Panc1 (cell line): ENCODE data around the gene MYO1F. TPM values are rescaled to one million over a fixed set of nuclear protein-coding genes. Genes with fewer than 3 reads are reported as not detected.

Experiments
- ATAC-seq: fragments of 200-7000 bp; cut with Tn5 transposase; 2 replicates; pipeline ENCODE4 v1.9.1; 2020; ENCODE audit warnings: mild to moderate bottlenecking, moderate library complexity
- BruUV-seq: library from RNA; stranded (reverse); fragments of 400-500 nt; replicated peaks from 2 replicates; lab custom pipeline; 2021; lab: Mats Ljungman, UMichigan
- CTCF ChIA-PET: fragments of 300-600 bp; sonication (Branson Sonifier 250); formaldehyde crosslinking; loops from one replicate; lab custom pipeline; 2022; ENCODE audit warnings: antibody characterized with exemption; lab: Charles Lee
- POLR2A ChIA-PET: fragments of 300-600 bp; sonication (Branson Sonifier 250); formaldehyde crosslinking; loops from one replicate; lab custom pipeline; 2022; ENCODE audit warnings: antibody characterized with exemption; lab: Charles Lee
- DNase-seq: peaks from one replicate; pipeline ENCODE4 v3.0.0-alpha.2; 2010; ENCODE audit warnings: low read depth, low spot score
- H3K27ac ChIP-seq: 2 replicates; pipeline ENCODE4 v1.5.1; 2011; ENCODE audit warnings: mild to moderate bottlenecking, low read length, inconsistent platforms
- H3K27me3 ChIP-seq: fragments of 200-500 bp; sonication (Bioruptor generic); 2 replicates; pipeline ENCODE4 v1.6.0; 2014; ENCODE audit warnings: low read length, inconsistent platforms; ENCODE audit not compliant: control insufficient read depth, insufficient read depth
- H3K36me3 ChIP-seq: fragments of 200-500 bp; sonication (Bioruptor generic); 2 replicates; pipeline ENCODE4 v1.5.1; 2014; ENCODE audit warnings: inconsistent platforms, mild to moderate bottlenecking, low read length, moderate library complexity; ENCODE audit not compliant: control insufficient read depth, insufficient read depth
- H3K4me1 ChIP-seq: 2 replicates; pipeline ENCODE4 v1.5.1; 2011; ENCODE audit warnings: inconsistent platforms, mild to moderate bottlenecking, low read length, moderate library complexity; ENCODE audit not compliant: control insufficient read depth, insufficient read depth
- H3K4me3 ChIP-seq, 2 experiments: 2 replicates each; pipeline ENCODE4 v1.5.1; 2011 to 2012; ENCODE audit warnings: low read depth in 2 of 2, low read length in 2 of 2, mild to moderate bottlenecking in 2 of 2, inconsistent platforms in 1 of 2, moderate library complexity in 1 of 2
- H3K9me3 ChIP-seq: fragments of 200-500 bp; sonication (Bioruptor generic); 2 replicates; pipeline ENCODE4 v1.5.1; 2014; ENCODE audit warnings: low read depth, mild to moderate bottlenecking, inconsistent platforms, low read length, moderate library complexity; ENCODE audit not compliant: control insufficient read depth, insufficient read depth
- CTCF ChIP-seq: fragments of 450-650 bp; IDR thresholded peaks from 2 replicates; pipeline ENCODE4 v1.5.1; 2017; ENCODE audit warnings: mild to moderate bottlenecking
- POLR2AphosphoS5 ChIP-seq: IDR thresholded peaks from 2 replicates; pipeline ENCODE4 v1.6.1; 2012; ENCODE audit warnings: mild to moderate bottlenecking, low read depth, low read length, moderate library complexity
- REST ChIP-seq, 2 experiments: IDR thresholded peaks; 2 replicates each; pipeline ENCODE4 v1.6.1; 2011 to 2012; ENCODE audit warnings: low read depth in 2 of 2, control low read depth in 1 of 2, low read length in 1 of 2, mild to moderate bottlenecking in 1 of 2, moderate library complexity in 1 of 2; ENCODE audit not compliant: insufficient read depth in 1 of 2
- SIN3A ChIP-seq: IDR thresholded peaks from 2 replicates; pipeline ENCODE4 v1.6.1; 2012; ENCODE audit warnings: low read depth, mild to moderate bottlenecking, low read length, moderate library complexity, borderline replicate concordance; ENCODE audit not compliant: insufficient read depth
- TCF7L2 ChIP-seq: IDR thresholded peaks from 2 replicates; pipeline ENCODE4 v1.6.1; 2011; ENCODE audit warnings: mild to moderate bottlenecking, low read depth, low read length, inconsistent platforms
- in situ Hi-C: cut with HindIII; loops from 2 replicates; pipeline ENCODE4 v1.10.0; 2016; ENCODE audit warnings: low sequenced_read_pairs, low pct_unique_long_range_greater_than_20kb
- intact Hi-C: fragments of 100-400 bp; cut with micrococcal nuclease; formaldehyde crosslinking; loops from one replicate; pipeline ENCODE4 v1.10.0; 2022; ENCODE audit not compliant: unreplicated experiment
- total RNA-seq: library from RNA; stranded (reverse); gene quantifications from one replicate; pipeline ENCODE4 v1.2.1, GENCODE V29; 2021; ENCODE audit not compliant: unreplicated experiment

Gene MYO1F
- total RNA-seq, 1 experiment from 2014 or later = 0.33 TPM

GRCh38 chr19:8481616-8482015, 95.6 kb downstream of the MYO1F start:
- no peaks in the 10 kb centered on the region for H3K27me3 ChIP-seq
- H3K4me3 ChIP-seq = no peak overlapping the region
- CTCF ChIA-PET = no interaction called here
- ATAC-seq (no peak), DNase-seq (no peak)
- H3K4me1 ChIP-seq = no peaks in the 10 kb centered on the region
- no peak for TF ChIP-seq REST (IDR thresholded peaks at IDR 0.05; ENCODE audit: insufficient read depth in 1 of 2, low read depth in 2 of 2, low read length in 1 of 2)
- TF ChIP-seq POLR2AphosphoS5 = no peak
- TF ChIP-seq CTCF = no peak
- no peak overlapping the region for H3K27ac ChIP-seq
- BruUV-seq = no TSS peak
- H3K9me3 ChIP-seq = no peaks in the 10 kb centered on the region
- POLR2A ChIA-PET = no interaction called here
- in situ Hi-C loops (no loop called here), intact Hi-C loops (no loop called here)
- peaks cover 8% of the 10 kb centered on the region for H3K36me3 ChIP-seq

- DNase-seq (no peak), ATAC-seq (no peak)
- H3K36me3 ChIP-seq = peaks cover 8% of the 10 kb centered on the region
- BruUV-seq = no TSS peak
- no peaks in the 10 kb centered on the region for H3K27me3 ChIP-seq
- in situ Hi-C loops (no loop called here), intact Hi-C loops (no loop called here)
- POLR2A ChIA-PET = no interaction called here
- CTCF ChIA-PET = no interaction called here
- H3K4me1 ChIP-seq = no peaks in the 10 kb centered on the region
- no peak overlapping the region for H3K4me3 ChIP-seq
- TF ChIP-seq SIN3A (no peak), CTCF (no peak)
- no peak overlapping the region for H3K27ac ChIP-seq
- no peaks in the 10 kb centered on the region for H3K9me3 ChIP-seq
Measured at GRCh38 chr19:8481201-8481600, 96.0 kb downstream of the MYO1F start.

DNA sequence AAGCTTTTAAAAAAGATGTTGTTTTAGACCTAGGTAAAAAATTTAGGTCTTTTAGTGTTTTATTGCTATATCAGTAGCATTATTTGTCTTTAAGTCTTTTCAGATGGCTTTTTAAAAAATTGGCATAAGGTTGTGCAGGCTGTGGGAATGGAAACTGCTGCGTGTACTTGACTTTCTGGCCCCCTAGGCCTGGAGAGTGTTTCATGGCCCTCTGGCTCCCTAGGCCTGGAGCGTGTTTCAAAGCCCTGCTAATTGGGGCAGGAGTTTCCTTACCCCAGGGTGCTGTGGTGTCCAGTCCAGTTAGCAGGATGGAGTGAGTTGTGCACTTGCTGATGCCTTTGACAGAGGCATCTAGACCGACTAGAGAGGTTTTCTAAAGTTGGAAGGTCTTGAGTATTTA, 98.6 kb downstream of the MYO1F start:
- Histone ChIP-seq H3K4me3 (no peak overlapping the region), H3K4me1 (no peaks in the 10 kb centered on the region), H3K36me3 (peaks cover 12% of the 10 kb centered on the region), H3K27me3 (no peaks in the 10 kb centered on the region), H3K9me3 (no peaks in the 10 kb centered on the region), H3K27ac (no peak overlapping the region)
- no TSS peak for BruUV-seq
- intact Hi-C loops (no loop called here), in situ Hi-C loops (no loop called here)
- no peak for ATAC-seq
- DNase-seq = no peak
- POLR2A ChIA-PET = interaction anchor here (0.6 kb wide), 1 partner anchor 11 kb away, joined by 3 read pairs; no protein-coding TSS in a partner anchor
- no peak for TF ChIP-seq CTCF
- no peak for TF ChIP-seq REST (IDR thresholded peaks at IDR 0.05; ENCODE audit: insufficient read depth in 1 of 2, low read depth in 2 of 2, low read length in 1 of 2)
- TF ChIP-seq POLR2AphosphoS5 = no peak
- no peak for TF ChIP-seq SIN3A
- TF ChIP-seq TCF7L2 = no peak
- CTCF ChIA-PET = no interaction called here
